Erythroblast (primary cell): ENCODE measurements around the gene ANXA2R.
"Not testable (repeated sequence)": the region's sequence is repeated elsewhere in the genome, so short reads cannot be mapped to it uniquely, and the experiment has no call there.

Experiments used
- DNase-seq, 2 experiments: peaks; one replicate each; lab custom pipeline; 2025; lab: John Stamatoyannopoulos, UW
- GATA1 ChIP-seq: IDR thresholded peaks from 2 replicates; pipeline ENCODE4 v1.6.1; 2011; ENCODE audit warnings: low read depth, mild to moderate bottlenecking, control low read depth, low read length, moderate library complexity
- POLR2A ChIP-seq: IDR thresholded peaks from 2 replicates; pipeline ENCODE4 v1.6.1; 2011; ENCODE audit warnings: mild to moderate bottlenecking, low read length

ANXA2R gene

DNA sequence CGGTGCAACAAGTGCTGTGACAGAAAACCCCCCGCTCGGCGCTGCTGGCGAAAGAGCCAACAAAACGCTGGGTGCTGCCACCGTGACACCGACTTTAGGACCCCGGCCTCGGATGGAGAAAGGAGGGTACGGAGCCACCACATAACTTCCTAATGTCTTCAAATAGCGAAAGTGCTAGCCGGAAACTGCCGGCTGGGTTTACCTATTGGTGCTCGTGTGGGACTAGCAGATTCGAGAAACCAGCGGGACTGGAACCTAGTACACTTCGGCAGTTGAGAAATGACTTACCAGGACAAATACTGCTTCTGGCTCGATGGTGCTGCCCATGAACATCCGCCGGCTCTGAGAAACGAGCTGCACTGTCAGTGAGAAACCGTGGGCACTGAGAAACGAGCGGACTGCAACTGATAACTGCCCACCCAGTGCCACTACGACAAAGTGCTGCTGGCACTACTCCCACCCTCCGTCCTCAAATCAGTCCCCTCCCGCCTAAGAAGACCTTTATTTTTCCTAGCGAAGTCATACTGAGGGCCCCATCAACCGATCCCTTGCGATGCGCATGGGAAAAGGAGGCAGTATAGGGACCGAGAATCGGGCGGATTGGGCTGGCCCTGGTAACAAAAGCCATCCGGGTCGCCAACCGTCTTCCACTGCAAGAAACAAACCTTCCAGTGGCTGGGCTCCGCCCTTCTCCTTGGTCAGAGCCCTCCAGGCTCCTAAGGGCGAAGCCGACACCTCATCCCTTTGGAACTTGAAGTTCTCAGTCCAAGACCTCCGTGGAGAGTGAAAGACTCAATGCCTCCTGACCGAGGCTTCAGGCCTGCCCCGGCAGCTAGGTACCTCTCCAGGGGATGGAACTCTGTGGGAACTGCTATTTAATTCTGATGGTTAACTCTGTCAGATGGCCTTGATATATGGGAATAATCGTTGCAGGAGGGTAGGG, 27.0 kb upstream of the ANXA2R start:
- peak; percentile 92 to 95 for DNase-seq
- peak; percentile 96 for TF ChIP-seq POLR2A
- no peak for TF ChIP-seq GATA1

DNA sequence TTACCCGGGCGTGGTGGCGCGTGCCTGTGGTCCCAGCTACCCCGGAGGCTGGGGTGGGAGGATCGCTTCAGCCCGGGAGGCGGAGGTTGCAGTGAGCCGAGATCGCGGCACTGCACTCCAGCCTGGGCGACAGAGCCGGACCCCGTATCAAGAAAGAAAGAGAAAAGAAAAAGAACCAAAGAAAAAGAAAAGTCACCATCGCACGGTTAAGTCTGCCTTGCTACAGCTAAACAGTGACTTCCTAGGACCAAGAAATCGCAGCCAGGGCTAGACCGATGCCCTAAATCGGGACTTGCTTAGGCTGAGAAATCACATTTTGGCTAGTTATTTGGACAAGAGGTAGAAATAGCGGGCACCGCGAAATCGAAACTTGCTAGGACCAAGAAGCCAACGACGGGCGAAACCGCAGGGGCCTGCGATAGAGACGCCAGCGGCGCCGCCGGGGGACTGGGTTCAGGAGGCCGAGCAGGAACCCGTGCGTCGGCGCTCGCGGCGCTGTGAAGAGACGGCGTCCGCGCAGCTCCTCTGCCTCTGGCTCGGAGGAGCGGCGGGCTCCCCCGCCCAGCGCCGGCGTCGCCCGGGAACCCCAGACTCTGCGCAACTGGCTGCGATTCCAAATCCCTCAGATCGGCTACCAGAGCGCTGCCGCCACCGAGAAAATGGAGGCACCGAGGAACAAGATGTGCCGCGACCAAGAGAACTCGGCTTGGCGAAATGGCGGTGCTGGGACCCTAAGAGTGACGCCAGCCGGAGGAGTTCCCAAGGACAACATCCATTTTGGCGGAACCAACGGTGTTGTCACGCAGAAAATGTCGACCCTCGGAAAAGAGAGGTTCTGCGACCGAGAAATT, 26.1 kb upstream of the ANXA2R start:
- DNase-seq: peak; percentile 85 to 91

DNA sequence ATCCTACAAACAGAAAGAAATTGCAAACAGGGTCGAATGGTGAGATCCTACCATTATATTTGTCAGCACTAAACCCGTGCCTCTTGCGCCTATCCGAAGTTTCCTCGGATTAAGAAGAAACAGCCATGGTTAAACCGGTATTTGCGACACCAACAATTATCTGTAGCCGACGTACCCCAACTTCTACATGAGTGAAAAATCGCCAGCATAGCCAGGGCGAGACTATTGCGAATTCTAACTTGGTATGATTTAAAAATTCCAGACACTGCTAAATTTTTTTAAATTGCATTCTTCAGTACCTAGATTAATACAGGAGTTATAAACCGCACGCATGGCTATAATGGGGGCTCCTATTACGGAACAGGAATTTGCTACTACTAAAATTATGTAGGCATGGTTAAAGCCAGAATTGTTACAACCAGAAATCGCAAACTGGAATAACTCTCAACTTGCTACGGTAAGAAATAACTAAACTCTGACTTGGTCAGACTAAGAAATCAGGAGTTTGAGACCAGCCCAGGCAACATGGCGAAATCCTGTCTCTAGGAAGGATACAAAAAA, 25.3 kb upstream of the ANXA2R start:
- peak; percentile 66 to 74 for DNase-seq
- no peak for TF ChIP-seq GATA1
- no peak for TF ChIP-seq POLR2A

More for the DNA sequence above, 26.1 kb upstream of the ANXA2R start:
- TF ChIP-seq POLR2A: no peak
- no peak for TF ChIP-seq GATA1

DNA sequence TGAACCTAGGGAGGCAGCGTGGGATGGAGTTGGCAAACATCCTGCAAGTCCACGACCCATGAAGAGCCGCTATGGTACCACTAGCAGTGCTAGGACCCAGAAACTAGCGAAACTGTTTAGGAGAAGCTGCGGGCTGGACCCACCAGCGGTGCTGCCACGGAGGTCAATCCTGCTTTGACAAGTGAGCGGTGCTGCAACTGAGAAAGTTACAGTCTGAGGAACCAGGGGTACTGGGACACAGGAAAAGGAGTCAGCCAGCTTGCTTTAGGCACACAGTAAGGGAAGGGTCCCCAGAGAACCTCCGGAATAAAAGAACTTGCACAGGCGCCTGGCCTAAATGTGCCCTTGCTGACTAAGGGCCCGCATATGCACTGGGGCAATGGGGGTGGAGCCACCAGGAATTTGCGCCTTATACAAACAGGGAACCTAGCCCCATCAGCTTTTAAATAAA, 23.6 kb upstream of the ANXA2R start:
- TF ChIP-seq POLR2A (no peak), GATA1 (no peak)
- no peak for DNase-seq

DNA sequence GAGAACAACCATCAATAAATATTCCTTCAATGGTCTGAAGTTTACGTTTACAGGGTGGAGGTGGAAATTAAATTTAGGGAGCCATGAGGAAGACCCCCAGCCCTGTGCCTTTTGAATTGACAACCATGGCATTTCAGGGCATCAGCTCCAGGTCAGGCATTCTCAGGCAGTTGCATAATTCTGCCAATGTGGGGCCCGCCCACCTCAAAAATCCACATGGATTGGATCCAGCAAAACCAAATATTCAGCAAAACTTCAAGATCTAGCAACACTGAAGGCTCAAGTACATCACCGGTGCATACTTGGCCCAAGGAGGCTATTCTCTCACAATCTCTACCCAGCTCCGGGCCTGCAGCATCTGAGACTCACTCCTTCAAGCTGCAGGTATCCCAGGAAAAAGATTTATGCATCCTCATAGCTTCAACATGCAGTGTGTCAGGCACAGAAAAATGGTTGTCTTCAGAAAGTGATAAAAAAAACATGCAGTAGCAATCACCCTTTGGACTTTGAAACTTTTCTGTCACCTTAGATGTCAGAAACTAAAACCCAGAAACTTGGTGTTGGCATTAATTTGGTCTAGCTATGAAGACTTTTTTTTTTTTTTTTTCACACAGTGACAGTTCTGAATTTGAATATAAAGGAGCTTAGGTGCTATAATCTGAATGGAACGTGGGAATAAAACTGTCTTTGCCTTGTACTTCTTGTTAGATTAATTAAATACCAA, 21.4 kb upstream of the ANXA2R start:
- no peak for DNase-seq

DNA sequence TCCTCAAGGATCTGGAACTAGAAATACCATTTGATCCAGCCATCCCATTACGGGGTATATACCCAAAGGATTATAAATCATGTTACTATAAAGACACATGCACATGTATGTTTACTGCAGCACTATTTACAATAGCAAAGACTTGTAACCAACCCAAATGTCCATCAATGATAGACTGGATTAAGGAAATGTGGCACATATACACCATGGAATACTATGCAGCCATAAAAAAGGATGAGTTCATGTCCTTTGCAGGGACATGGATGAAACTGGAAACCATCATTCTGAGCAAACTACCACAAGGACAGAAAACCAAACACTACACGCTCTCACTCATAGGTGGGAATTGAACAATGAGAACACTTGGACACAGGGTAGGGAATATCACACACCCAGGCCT, 19.9 kb upstream of the ANXA2R start:
- not testable (repeated sequence) for DNase-seq

More for the DNA sequence above, 21.4 kb upstream of the ANXA2R start:
- TF ChIP-seq GATA1 (no peak), POLR2A (no peak)

DNA sequence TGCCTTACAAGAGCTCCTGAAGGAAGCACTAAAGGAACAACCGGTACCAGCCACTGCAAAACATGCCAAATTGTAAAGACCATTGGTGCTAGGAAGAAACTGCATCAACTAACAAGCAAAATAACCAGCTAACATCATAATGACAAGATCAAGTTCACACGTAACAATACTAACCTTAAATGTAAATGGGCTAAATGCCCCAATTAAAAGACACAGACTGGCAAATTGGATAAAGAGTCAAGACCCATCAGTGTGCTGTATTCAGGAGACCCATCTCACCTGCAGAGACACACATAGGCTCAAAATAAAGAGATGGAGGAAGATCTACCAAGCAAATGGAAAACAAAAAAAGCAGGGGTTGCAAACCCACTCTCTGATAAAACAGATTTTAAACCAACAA, 15.0 kb upstream of the ANXA2R start:
- DNase-seq: not testable (repeated sequence)

DNA sequence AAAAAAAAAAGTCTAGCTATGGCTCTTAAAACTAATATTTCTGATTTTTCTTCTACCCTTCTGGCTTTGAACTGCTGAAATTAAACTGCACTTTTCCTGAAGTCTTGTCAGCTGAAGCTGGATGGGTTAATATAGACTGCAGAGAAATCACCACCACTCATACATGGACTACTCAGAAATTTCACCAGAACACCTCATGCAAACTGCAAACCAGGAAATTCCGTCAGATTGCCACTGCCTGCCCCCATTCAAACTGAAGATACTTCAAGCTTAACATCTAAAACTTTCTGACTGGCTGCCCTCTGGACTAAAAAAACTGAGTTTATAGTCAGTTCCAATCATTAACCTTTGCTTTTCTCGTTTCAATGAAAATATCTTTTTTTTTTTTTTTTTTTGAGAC, 11.6 kb upstream of the ANXA2R start:
- no peak for DNase-seq
- TF ChIP-seq GATA1 (no peak), POLR2A (no peak)

DNA sequence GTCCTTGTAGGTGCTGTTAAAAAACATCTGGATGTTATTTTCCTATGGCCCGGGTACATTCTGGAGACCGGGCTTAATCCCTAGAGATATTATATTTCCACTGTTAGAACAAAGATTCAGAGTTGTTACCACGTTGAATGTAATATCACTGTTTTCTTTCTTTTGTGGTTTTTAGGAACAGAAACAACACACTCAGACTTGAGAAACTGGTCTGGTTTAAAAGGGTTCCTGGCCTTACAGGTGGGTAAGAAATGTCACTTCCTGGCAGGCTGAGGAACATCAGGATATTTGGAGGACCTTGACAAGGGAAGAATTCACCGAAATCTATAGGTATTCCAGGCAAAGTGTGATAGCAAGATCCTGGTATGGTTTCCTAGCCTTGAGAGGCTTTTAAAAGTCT, 10.3 kb upstream of the ANXA2R start:
- DNase-seq: no peak
- TF ChIP-seq GATA1: no peak
- no peak for TF ChIP-seq POLR2A

DNA sequence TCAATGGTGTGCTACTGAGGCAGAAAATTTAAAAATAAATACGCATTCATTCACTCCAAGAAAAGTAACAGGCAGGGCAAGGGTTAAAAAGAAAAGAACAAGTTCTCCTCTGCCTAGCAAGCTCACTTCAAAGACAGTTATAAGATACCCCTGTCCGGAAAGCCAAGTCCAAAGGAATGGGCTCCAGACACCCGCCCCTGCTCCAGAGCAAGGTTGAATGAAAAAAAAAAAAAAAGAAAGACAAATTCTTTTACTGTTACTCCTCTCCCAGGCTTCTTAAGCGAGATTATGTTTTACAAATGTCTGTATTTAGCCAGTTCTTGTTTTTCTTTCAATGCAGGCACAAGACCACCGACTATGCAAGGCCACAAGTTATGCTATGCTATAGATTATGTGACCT, 9.1 kb upstream of the ANXA2R start:
- TF ChIP-seq POLR2A (no peak), GATA1 (no peak)
- no peak for DNase-seq

DNA sequence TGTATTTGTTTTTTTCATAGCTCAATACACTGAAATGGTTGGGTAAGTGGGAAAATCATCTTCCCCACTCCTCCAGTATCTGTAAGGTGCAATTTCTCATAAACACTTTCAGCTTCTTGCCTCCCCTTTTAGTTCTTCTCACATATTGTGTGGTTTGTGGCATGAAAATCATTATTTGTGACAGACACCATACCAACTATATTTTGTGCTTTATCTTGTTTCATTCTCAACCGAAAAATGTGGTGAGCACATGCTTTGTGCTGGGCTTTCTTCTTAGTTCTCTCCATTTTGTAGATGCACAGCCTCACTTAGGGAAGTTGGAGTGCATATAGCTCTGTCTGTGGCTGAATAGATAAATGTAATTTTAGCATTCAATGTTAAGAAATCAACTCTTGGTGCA, 6.4 kb upstream of the ANXA2R start:
- no peak for DNase-seq
- TF ChIP-seq POLR2A (peak; percentile 13), GATA1 (no peak)

DNA sequence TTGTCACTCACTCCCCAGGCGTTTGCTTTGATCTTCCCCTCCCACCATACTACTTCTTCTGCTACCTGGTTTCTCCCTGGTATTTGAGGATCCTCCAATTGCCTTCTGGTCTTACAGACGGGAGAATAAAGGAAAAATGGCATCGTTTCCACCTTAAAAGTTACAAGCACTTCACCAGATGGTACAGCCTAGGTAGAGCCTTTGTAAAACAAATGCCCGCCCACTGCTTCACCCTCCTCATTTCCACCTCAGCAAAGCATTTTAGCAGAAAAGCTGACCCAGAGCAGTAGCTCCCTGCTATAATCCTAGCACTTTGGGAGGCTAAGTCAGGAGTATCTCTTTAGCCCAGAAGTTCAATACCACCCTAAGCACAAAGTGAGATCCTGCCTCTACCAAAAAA, 5.1 kb upstream of the ANXA2R start:
- TF ChIP-seq GATA1 (no peak), POLR2A (no peak)

More for the DNA sequence above, 5.1 kb upstream of the ANXA2R start:
- DNase-seq: no peak
